CD14-positive monocyte (primary cell): ENCODE results near the gene NUP93. TPM values are rescaled to one million over a fixed set of nuclear protein-coding genes. Genes with fewer than 3 reads are reported as not detected.

Source experiments
- DNase-seq, 3 donors: peaks; one replicate each; pipeline ENCODE4 v3.0.0-alpha.2; 2011 to 2022
- H2AFZ ChIP-seq: 2 replicates; pipeline ENCODE4 v1.6.0; 2012; ENCODE audit warnings: mild to moderate bottlenecking, low read depth, low read length, inconsistent platforms; ENCODE audit not compliant: insufficient read depth, poor library complexity, severe bottlenecking
- H3K27ac ChIP-seq, 2 donors: 1 replicate in 1 of 2; 2 replicates in 1 of 2; pipeline ENCODE4 v1.5.1; 2012 to 2013; ENCODE audit warnings: low read length in 2 of 2, control low read depth in 1 of 2, inconsistent platforms in 1 of 2, low read depth in 1 of 2, mild to moderate bottlenecking in 1 of 2
- H3K27me3 ChIP-seq, 2 donors: one replicate each; pipeline versions ENCODE4 v1.6.0 to v1.6.1; 2011 to 2013; ENCODE audit warnings: low read length in 2 of 2; ENCODE audit not compliant: control insufficient read depth in 2 of 2, insufficient read depth in 2 of 2
- H3K36me3 ChIP-seq, 2 donors: replicated peaks in 1 of 2; 1 replicate in 1 of 2; 2 replicates in 1 of 2; pipeline versions ENCODE4 v1.5.1 to v1.6.1; 2012 to 2013; ENCODE audit warnings: low read length in 2 of 2, control low read depth in 1 of 2, inconsistent platforms in 1 of 2, mild to moderate bottlenecking in 1 of 2; ENCODE audit not compliant: insufficient read depth in 2 of 2, control insufficient read depth in 1 of 2
- H3K4me1 ChIP-seq, 2 donors: 1 replicate in 1 of 2; 2 replicates in 1 of 2; pipeline versions ENCODE4 v1.5.1 to v1.6.1; 2012 to 2013; ENCODE audit warnings: low read length in 2 of 2, control low read depth in 1 of 2, inconsistent platforms in 1 of 2, mild to moderate bottlenecking in 1 of 2, moderate library complexity in 1 of 2; ENCODE audit not compliant: insufficient read depth in 2 of 2, control insufficient read depth in 1 of 2
- H3K4me2 ChIP-seq: replicated peaks from 2 replicates; pipeline ENCODE3; 2012; ENCODE audit warnings: low read length, moderate library complexity, mild to moderate bottlenecking; ENCODE audit not compliant: poor library complexity, severe bottlenecking; ENCODE audit errors: extremely low read depth
- H3K4me3 ChIP-seq, 3 experiments: fragments of 200-600 bp in 1 of 3; sonication (generic) in 1 of 3; replicated peaks in 1 of 3; 1 replicate in 2 of 3; 2 replicates in 1 of 3; pipeline ENCODE4 v1.5.1; 2011 to 2013; ENCODE audit warnings: low read length in 3 of 3, mild to moderate bottlenecking in 3 of 3, control low read depth in 2 of 3, low read depth in 2 of 3, inconsistent platforms in 1 of 3, moderate library complexity in 1 of 3
- H3K79me2 ChIP-seq: 2 replicates; pipeline ENCODE4 v1.6.0; 2012; ENCODE audit warnings: mild to moderate bottlenecking, control low read depth, inconsistent platforms, low read length, moderate library complexity; ENCODE audit not compliant: insufficient read depth
- H3K9ac ChIP-seq: 2 replicates; pipeline ENCODE4 v1.6.0; 2017; ENCODE audit warnings: low read length, mild to moderate bottlenecking; ENCODE audit not compliant: insufficient read depth, poor library complexity, severe bottlenecking
- H3K9me3 ChIP-seq, 2 donors: replicated peaks in 1 of 2; 1 replicate in 1 of 2; 2 replicates in 1 of 2; pipeline versions ENCODE4 v1.5.1 to v1.6.1; 2012 to 2013; ENCODE audit warnings: low read length in 2 of 2, control low read depth in 1 of 2; ENCODE audit not compliant: control insufficient read depth in 1 of 2, insufficient read depth in 1 of 2
- H4K20me1 ChIP-seq: 2 replicates; pipeline ENCODE4 v1.6.0; 2012; ENCODE audit warnings: mild to moderate bottlenecking, low read length, control low read depth, moderate library complexity; ENCODE audit not compliant: insufficient read depth
- H3K27ac Mint-ChIP-seq, 7 donors: one replicate each; pipeline ENCODE4 v1.8.0; 2020; ENCODE audit warnings: mild to moderate bottlenecking in 7 of 7, mixed read lengths in 7 of 7, moderate library complexity in 6 of 7, inconsistent platforms in 2 of 7
- H3K27me3 Mint-ChIP-seq, 3 donors: one replicate each; pipeline ENCODE4 v1.8.0; 2021 to 2022; ENCODE audit warnings: low read depth in 3 of 3, mild to moderate bottlenecking in 3 of 3, mixed read lengths in 3 of 3, moderate library complexity in 3 of 3, inconsistent platforms in 1 of 3
- H3K36me3 Mint-ChIP-seq, 2 donors: one replicate each; pipeline ENCODE4 v1.8.0; 2020; ENCODE audit warnings: mixed read lengths in 2 of 2, inconsistent platforms in 1 of 2, mild to moderate bottlenecking in 1 of 2
- H3K4me1 Mint-ChIP-seq: one replicate; pipeline ENCODE4 v1.8.0; 2020; ENCODE audit warnings: mild to moderate bottlenecking, mixed read lengths
- H3K4me3 Mint-ChIP-seq, 2 donors: one replicate each; pipeline ENCODE4 v1.8.0; 2020; ENCODE audit warnings: mild to moderate bottlenecking in 2 of 2, mixed read lengths in 2 of 2, moderate library complexity in 1 of 2
- H3K9me3 Mint-ChIP-seq, 7 donors: one replicate each; pipeline ENCODE4 v1.8.0; 2020 to 2022; ENCODE audit warnings: mixed read lengths in 7 of 7, mild to moderate bottlenecking in 6 of 7, moderate library complexity in 6 of 7, inconsistent platforms in 2 of 7
- WGBS: methylation state at CpG from one replicate; pipeline ENCODE4 v1.1.5; 2013; ENCODE audit warnings: missing lambda C conversion rate; ENCODE audit not compliant: insufficient coverage; 5-methylcytosine and 5-hydroxymethylcytosine counted together
- intact Hi-C, 2 donors: fragments of 100-400 bp; cut with micrococcal nuclease; formaldehyde crosslinking; loops; one replicate each; pipeline versions ENCODE4 v1.15.0 to v1.15.1; 2023
- polyA plus RNA-seq, 3 donors: library from polyadenylated mRNA; depleted of rRNA in 1 of 3; unstranded in 2 of 3; stranded (reverse) in 1 of 3; fragments of 300-500 nt in 2 of 3; fragments of >200 nt in 1 of 3; fragmentation: Illumina TruSeq in 2 of 3; gene quantifications; 1 replicate in 2 of 3; 2 replicates in 1 of 3; pipeline ENCODE4 v1.2.3, GENCODE V29; 2012 to 2021
- TF ChIP-seq, protein P1 (sequence below): fragments of 200-600 bp; IDR thresholded peaks from one replicate; pipeline ENCODE4 v1.8.0; 2022; ENCODE audit warnings: antibody characterized with exemption, mild to moderate bottlenecking

NUP93 gene
- polyA plus RNA-seq, 3 donors = 46.6 to 77.7 (median 59.4) TPM

- no peaks in the 10 kb centered on the region for H3K9me3 Mint-ChIP-seq
- no peak overlapping the region for H2AFZ ChIP-seq
- peaks cover 7 to 10% of the 10 kb centered on the region in 2 donors for H3K4me1 ChIP-seq
- no peak overlapping the region for H3K27ac ChIP-seq
- H3K4me2 ChIP-seq = no peak overlapping the region
- no peaks in the 10 kb centered on the region for H3K9me3 ChIP-seq
- H3K27ac Mint-ChIP-seq = peak overlapping the region in 2 of 7 donors; percentile 74 to 78
- no peak overlapping the region for H3K4me3 ChIP-seq
- H3K36me3 ChIP-seq = no peaks in the 10 kb centered on the region
- no peaks in the 10 kb centered on the region for H3K27me3 ChIP-seq
- peaks cover 9 to 12% (median 10%) of the 10 kb centered on the region in 3 donors for H3K27me3 Mint-ChIP-seq
- H4K20me1 ChIP-seq = no peaks in the 10 kb centered on the region
- WGBS = 100% methylated on average over 1 of the region's 9 CpGs
- no peak overlapping the region for H3K4me3 Mint-ChIP-seq
- TF ChIP-seq, protein P1, sequence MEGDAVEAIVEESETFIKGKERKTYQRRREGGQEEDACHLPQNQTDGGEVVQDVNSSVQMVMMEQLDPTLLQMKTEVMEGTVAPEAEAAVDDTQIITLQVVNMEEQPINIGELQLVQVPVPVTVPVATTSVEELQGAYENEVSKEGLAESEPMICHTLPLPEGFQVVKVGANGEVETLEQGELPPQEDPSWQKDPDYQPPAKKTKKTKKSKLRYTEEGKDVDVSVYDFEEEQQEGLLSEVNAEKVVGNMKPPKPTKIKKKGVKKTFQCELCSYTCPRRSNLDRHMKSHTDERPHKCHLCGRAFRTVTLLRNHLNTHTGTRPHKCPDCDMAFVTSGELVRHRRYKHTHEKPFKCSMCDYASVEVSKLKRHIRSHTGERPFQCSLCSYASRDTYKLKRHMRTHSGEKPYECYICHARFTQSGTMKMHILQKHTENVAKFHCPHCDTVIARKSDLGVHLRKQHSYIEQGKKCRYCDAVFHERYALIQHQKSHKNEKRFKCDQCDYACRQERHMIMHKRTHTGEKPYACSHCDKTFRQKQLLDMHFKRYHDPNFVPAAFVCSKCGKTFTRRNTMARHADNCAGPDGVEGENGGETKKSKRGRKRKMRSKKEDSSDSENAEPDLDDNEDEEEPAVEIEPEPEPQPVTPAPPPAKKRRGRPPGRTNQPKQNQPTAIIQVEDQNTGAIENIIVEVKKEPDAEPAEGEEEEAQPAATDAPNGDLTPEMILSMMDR = no peak
- no peaks in the 10 kb centered on the region for H3K79me2 ChIP-seq
- intact Hi-C loops = no loop called here
- DNase-seq = no peak
- peaks cover 9% of the 10 kb centered on the region for H3K4me1 Mint-ChIP-seq
- H3K9ac ChIP-seq = no peak overlapping the region
- no peaks in the 10 kb centered on the region for H3K36me3 Mint-ChIP-seq
Observed at GRCh38 chr16:56885446-56886162, 155.7 kb downstream of the NUP93 start.

DNA sequence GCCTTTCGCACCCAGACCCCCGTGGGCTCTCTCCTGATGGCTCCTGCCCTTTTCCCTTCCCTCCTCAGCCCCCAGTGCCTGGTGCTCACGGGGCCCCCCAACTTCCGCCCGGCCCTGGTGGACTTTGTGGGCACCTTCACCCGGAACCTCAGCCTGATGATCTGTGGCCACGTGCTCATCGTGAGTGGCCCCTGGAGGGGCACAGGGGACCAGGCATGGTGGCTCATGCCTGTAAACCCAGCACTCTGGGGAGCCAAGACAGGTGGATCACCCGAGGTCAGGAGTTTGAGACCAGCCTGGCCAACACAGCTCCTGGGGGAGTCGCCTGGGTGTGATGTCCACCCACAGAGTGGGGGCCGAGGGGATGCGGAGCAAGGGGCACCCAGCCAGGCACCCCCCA is 156.4 kb downstream of the NUP93 start:
- no peak overlapping the region for H3K4me3 Mint-ChIP-seq
- intact Hi-C loops = no loop called here
- Histone ChIP-seq H3K27ac (no peak overlapping the region), H3K9me3 (no peaks in the 10 kb centered on the region), H3K4me2 (no peak overlapping the region), H3K4me3 (no peak overlapping the region), H3K36me3 (no peaks in the 10 kb centered on the region), H3K9ac (no peak overlapping the region), H3K4me1 (peaks cover 7 to 10% of the 10 kb centered on the region in 2 donors), H3K79me2 (no peaks in the 10 kb centered on the region), H2AFZ (no peak overlapping the region), H3K27me3 (no peaks in the 10 kb centered on the region), H4K20me1 (no peaks in the 10 kb centered on the region)
- no peaks in the 10 kb centered on the region for H3K9me3 Mint-ChIP-seq
- WGBS = 97% methylated on average over 10 of the region's 12 CpGs
- H3K27ac Mint-ChIP-seq = no peak overlapping the region
- H3K36me3 Mint-ChIP-seq = no peaks in the 10 kb centered on the region
- TF ChIP-seq, protein P1 = no peak
- no peak for DNase-seq
- peaks cover 8 to 18% (median 11%) of the 10 kb centered on the region in 3 donors for H3K27me3 Mint-ChIP-seq
- H3K4me1 Mint-ChIP-seq = peaks cover 9% of the 10 kb centered on the region
